Suprapubic skin (tissue), 4 donors: ENCODE results near the gene DCDC2C. TPM values are rescaled to one million over a fixed set of nuclear protein-coding genes. Genes with fewer than 3 reads are reported as not detected.

Experiments used
- DNase-seq, 2 donors: peaks; one replicate each; pipeline ENCODE4 v3.0.0-alpha.2; 2019; ENCODE audit warnings: low spot score in 2 of 2
- H3K27ac ChIP-seq: fragments of 200-600 bp; sonication (generic); one replicate; pipeline ENCODE4 v1.5.1; 2019
- H3K27me3 ChIP-seq: fragments of 200-600 bp; sonication (generic); one replicate; pipeline ENCODE4 v1.5.1; 2019
- H3K36me3 ChIP-seq: fragments of 200-600 bp; sonication (generic); one replicate; pipeline ENCODE4 v1.5.1; 2019
- H3K4me1 ChIP-seq: fragments of 200-600 bp; sonication (generic); one replicate; pipeline ENCODE4 v1.5.1; 2019
- H3K4me3 ChIP-seq: fragments of 200-600 bp; sonication (generic); one replicate; pipeline ENCODE4 v1.5.1; 2019; ENCODE audit warnings: mild to moderate bottlenecking
- H3K9me3 ChIP-seq: fragments of 200-600 bp; sonication (generic); one replicate; pipeline ENCODE4 v1.5.1; 2019
- EP300 ChIP-seq: sonication (generic); formaldehyde crosslinking; IDR thresholded peaks from one replicate; pipeline ENCODE4 v1.6.1; 2017; ENCODE audit warnings: antibody characterized with exemption
- POLR2A ChIP-seq, 2 donors: fragments of 450-650 bp; IDR thresholded peaks; one replicate each; pipeline ENCODE4 v1.6.1; 2017; ENCODE audit warnings: antibody characterized with exemption in 2 of 2, mild to moderate bottlenecking in 2 of 2, moderate library complexity in 2 of 2
- POLR2AphosphoS5 ChIP-seq, 3 donors: sonication (generic); formaldehyde crosslinking; IDR thresholded peaks; one replicate each; pipeline ENCODE4 v1.6.1; 2017; ENCODE audit warnings: antibody characterized with exemption in 3 of 3
- WGBS: methylation state at CpG from one replicate; pipeline ENCODE4 v1.1.5; 2018; 5-methylcytosine and 5-hydroxymethylcytosine counted together
- total RNA-seq, 4 donors: library from RNA; depleted of rRNA; stranded (reverse); fragments of >200 nt; gene quantifications; one replicate each; pipeline ENCODE4 v1.1.0, GENCODE V29; 2016
- TF ChIP-seq, protein P1 (sequence below), 2 donors: fragments of 200-600 bp in 1 of 2; fragments of 450-650 bp in 1 of 2; sonication (generic) in 1 of 2; IDR thresholded peaks; one replicate each; pipeline ENCODE4 v1.5.1; 2016 to 2019; ENCODE audit warnings: antibody characterized with exemption in 2 of 2, mild to moderate bottlenecking in 1 of 2, moderate library complexity in 1 of 2

The DCDC2C gene
- total RNA-seq, 4 donors from 2014 or later: 1.0 TPM; not detected in 3

DNA sequence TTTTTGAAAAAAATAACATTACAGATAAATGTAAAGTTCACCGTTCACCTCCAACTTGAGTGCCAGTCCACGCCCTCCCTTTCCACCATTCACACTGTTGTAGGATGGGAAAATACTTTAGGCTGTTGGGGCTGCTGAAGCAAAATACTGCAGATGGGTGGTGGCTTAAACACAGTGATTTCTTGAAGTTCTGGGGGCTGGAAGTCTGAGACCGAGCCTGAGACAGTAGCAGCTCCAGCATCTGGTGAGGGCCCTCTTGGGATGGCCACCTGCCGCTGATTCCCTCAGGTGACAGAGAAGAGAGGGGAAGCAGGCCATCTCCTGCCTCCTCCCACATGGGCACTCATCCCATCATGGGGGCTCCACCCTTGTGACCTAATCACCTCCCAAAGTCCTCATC is 27.7 kb upstream of the DCDC2C start:
- TF ChIP-seq EP300 (no peak), POLR2AphosphoS5 (IDR thresholded peaks at IDR 0.05) (no peak), POLR2A (IDR thresholded peaks at IDR 0.05) (no peak)
- TF ChIP-seq, protein P1, sequence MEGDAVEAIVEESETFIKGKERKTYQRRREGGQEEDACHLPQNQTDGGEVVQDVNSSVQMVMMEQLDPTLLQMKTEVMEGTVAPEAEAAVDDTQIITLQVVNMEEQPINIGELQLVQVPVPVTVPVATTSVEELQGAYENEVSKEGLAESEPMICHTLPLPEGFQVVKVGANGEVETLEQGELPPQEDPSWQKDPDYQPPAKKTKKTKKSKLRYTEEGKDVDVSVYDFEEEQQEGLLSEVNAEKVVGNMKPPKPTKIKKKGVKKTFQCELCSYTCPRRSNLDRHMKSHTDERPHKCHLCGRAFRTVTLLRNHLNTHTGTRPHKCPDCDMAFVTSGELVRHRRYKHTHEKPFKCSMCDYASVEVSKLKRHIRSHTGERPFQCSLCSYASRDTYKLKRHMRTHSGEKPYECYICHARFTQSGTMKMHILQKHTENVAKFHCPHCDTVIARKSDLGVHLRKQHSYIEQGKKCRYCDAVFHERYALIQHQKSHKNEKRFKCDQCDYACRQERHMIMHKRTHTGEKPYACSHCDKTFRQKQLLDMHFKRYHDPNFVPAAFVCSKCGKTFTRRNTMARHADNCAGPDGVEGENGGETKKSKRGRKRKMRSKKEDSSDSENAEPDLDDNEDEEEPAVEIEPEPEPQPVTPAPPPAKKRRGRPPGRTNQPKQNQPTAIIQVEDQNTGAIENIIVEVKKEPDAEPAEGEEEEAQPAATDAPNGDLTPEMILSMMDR (IDR thresholded peaks at IDR 0.05): no peak
- peak in 1 of 2 donors; percentile 15 for DNase-seq
- Histone ChIP-seq H3K27ac (no peak overlapping the region), H3K36me3 (no peaks in the 10 kb centered on the region), H3K4me1 (peaks cover 5% of the 10 kb centered on the region), H3K4me3 (no peak overlapping the region), H3K27me3 (peaks cover 6% of the 10 kb centered on the region), H3K9me3 (no peaks in the 10 kb centered on the region)
- WGBS: 79% methylated on average over 4 of the region's 4 CpGs

DNA sequence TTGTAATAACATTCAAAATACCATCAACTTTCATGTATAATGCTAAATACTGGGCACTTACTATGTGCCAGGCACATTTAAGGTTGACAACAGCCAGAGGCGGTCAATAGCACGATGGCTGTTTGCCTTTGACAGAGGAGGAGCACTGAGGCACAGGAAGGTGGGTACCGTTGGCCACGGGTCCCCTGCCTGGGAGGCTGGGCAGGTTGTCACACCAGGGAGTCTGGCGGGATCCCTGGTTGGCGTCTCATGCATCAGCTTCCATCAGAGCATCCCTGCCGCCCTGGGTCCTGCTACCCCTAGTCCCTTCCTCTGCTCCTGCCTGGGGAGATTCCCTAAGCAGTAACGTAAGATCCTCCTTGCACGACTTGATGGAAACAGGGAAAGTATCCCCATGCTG is 25.9 kb upstream of the DCDC2C start:
- no peak overlapping the region for H3K4me3 ChIP-seq
- H3K36me3 ChIP-seq: no peaks in the 10 kb centered on the region
- peaks cover 5% of the 10 kb centered on the region for H3K4me1 ChIP-seq
- H3K27me3 ChIP-seq: peaks cover 6% of the 10 kb centered on the region
- no peak overlapping the region for H3K27ac ChIP-seq
- H3K9me3 ChIP-seq: no peaks in the 10 kb centered on the region
- DNase-seq: peak in 1 of 2 donors; percentile 70
- TF ChIP-seq POLR2AphosphoS5 (IDR thresholded peaks at IDR 0.05) (no peak), EP300 (no peak), POLR2A (IDR thresholded peaks at IDR 0.05) (no peak)
- TF ChIP-seq, protein P1 (IDR thresholded peaks at IDR 0.05): no peak
- 84% methylated on average over 7 of the region's 9 CpGs for WGBS

DNA sequence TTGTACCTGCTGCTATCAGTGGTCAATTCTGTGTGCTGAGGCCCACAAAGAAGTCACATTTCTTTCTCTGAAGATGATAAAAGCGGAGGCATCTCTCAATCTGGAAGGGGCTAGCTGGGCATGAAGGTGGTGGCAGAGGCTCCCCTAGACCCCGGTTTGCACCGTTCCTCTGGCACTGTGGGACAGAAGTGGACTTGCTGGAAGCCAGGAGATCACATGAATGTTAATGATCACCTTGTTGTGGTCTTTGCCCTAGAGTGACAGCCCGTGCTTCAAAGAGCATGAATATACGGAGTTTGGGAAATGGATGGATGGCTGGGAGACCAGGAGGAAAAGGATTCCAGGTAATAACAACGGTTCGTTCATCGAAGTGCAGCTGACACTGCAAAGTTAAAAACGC is 25.2 kb upstream of the DCDC2C start:
- peak in 1 of 2 donors; percentile 52 for DNase-seq
- WGBS: 76% methylated on average over 9 of the region's 9 CpGs
- H3K4me1 ChIP-seq: no peaks in the 10 kb centered on the region

DNA sequence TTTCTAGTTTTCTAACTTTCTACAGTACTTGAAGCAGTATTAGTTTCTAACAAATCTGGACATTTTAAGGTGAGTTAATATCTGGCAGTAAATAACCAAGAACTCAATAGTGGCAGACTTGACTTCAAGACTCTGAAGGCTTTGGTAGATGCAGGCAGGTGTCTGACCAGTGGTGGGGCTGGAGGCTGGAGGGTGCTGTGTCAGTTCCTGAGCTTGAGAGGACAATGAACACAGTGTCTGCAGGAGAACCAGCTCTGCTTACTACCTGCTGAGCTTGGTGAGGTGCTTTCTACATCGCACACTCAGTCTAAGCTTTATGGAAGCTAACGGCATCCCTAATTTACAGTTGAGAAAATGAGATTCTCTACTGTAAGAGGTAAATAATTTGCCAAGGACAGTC is 24.2 kb upstream of the DCDC2C start:
- WGBS: 93% methylated on average over 2 of the region's 2 CpGs
- TF ChIP-seq POLR2A (IDR thresholded peaks at IDR 0.05): no peak
- H3K27ac ChIP-seq: no peak overlapping the region
- H3K4me1 ChIP-seq: no peaks in the 10 kb centered on the region
- no peaks in the 10 kb centered on the region for H3K36me3 ChIP-seq
- no peaks in the 10 kb centered on the region for H3K9me3 ChIP-seq
- H3K4me3 ChIP-seq: no peak overlapping the region
- peak in 1 of 2 donors; percentile 26 for DNase-seq
- H3K27me3 ChIP-seq: peaks cover 6% of the 10 kb centered on the region

More for the DNA sequence above, 25.2 kb upstream of the DCDC2C start:
- Histone ChIP-seq H3K4me3 (no peak overlapping the region), H3K27ac (no peak overlapping the region), H3K9me3 (no peaks in the 10 kb centered on the region), H3K36me3 (no peaks in the 10 kb centered on the region), H3K27me3 (peaks cover 6% of the 10 kb centered on the region)
- TF ChIP-seq POLR2A (IDR thresholded peaks at IDR 0.05) (no peak), POLR2AphosphoS5 (IDR thresholded peaks at IDR 0.05) (no peak), EP300 (no peak)
- TF ChIP-seq, protein P1 (IDR thresholded peaks at IDR 0.05): no peak

DNA sequence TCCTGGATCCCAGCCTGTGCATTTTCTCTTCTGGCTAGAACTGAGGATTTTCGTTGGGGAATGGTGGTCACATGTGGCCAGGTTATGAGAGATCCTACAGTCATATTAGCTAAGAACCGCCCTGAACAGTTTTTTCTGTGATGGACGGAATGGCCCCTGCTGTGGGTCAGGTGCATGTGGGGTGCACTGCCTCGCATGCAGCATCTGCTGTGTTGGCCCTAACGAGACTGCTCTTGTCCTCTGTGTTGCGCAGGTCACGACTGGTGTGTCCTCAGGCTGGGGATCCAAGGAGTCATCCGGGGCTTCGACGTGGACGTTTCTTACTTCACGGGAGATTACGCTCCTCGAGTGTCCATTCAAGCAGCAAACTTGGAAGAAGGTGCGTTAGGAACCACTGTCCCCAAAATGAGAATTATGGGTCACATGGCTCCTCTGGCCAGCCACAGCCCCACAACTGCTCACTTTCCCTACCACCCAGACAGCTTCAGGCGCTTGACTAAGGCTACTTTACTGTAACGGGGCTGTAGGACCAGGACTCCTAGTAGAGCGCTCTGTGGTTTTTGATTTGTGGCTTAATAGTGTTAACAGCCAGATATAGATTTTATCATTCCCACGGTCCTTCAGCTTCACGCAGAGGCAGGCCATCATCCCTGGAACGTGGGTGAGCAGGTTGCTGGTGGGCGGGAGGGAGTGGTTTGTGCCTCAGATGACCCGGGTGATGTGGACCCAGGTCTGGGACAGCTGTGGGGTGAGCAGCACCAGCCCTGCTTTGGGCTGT is 23.6 kb upstream of the DCDC2C start:
- Histone ChIP-seq H3K9me3 (no peaks in the 10 kb centered on the region), H3K27ac (no peak overlapping the region), H3K4me1 (no peaks in the 10 kb centered on the region), H3K36me3 (no peaks in the 10 kb centered on the region), H3K4me3 (no peak overlapping the region), H3K27me3 (peaks cover 6% of the 10 kb centered on the region)
- WGBS: 83% methylated on average over 21 of the region's 23 CpGs
- TF ChIP-seq, protein P1 (IDR thresholded peaks at IDR 0.05): no peak
- TF ChIP-seq POLR2A (IDR thresholded peaks at IDR 0.05): no peak
- TF ChIP-seq EP300: no peak
- TF ChIP-seq POLR2AphosphoS5 (IDR thresholded peaks at IDR 0.05): no peak
- peak in 1 of 2 donors; percentile 53 for DNase-seq
